Activated CD8-positive, alpha-beta memory T cell treated with anti-CD3 and anti-CD28 coated beads for 48 hours (primary cell): ENCODE measurements around the gene OR10V1.
"Not testable (repeated sequence)": the region's sequence is repeated elsewhere in the genome, so short reads cannot be mapped to it uniquely, and the experiment has no call there.

Source experiments
- DNase-seq, 3 experiments: peaks; one replicate each; pipeline ENCODE4 v3.0.0-alpha.2; 2020; ENCODE audit warnings: low read depth in 2 of 3, low spot score in 2 of 3

Gene OR10V1

DNA sequence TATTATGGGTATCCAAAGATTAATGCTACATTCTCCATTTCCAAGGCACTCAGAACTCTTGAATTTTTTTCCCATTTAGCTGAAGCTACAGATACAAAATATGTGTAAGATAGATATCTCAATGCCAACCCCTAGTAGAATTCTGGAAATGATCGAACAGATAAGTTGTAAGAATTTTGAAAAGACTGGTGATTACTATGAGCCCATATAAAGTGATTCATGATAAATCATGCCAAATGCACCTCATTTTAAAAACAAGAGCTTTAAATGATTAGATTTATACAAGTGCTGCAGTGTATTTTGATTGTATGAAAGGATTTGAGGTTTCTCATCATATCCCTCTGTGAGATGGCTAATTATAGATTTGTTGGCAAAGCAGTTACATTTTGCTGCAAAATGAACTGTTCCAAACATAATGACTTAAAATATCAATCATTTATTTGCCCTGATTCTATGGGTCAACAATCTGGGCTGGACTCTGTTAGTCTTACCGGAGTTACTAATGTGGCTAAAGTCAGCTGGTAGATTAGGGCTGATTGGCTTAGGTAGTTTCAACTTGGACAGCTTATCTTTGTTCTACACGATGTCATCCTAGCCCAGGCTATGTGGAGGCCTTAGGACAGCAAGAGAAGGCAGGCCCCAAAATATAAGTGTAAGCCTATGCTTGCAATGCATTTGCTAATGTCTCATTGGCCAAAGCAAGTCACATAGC lies 3.4 kb downstream of the OR10V1 start:
- no peak for DNase-seq

DNA sequence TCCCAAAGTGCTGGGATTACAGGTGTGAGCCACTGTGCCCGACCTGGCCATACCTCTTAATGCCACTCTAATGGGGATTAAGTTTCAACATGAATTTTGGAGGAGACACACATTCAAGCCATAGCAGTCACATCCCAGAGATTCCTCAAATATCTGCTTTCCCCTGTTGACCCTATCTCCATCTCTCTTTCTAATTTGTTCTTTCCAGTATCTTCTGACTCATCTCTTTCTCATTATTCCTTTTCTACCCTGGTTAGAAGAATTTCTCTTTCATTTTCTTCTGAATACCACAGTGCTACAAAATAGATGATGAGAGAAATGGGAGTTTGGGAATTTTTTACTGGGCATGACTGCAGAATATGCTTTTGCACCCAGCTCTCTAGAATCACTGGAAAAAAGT lies 5.1 kb downstream of the OR10V1 start:
- no peak for DNase-seq

DNA sequence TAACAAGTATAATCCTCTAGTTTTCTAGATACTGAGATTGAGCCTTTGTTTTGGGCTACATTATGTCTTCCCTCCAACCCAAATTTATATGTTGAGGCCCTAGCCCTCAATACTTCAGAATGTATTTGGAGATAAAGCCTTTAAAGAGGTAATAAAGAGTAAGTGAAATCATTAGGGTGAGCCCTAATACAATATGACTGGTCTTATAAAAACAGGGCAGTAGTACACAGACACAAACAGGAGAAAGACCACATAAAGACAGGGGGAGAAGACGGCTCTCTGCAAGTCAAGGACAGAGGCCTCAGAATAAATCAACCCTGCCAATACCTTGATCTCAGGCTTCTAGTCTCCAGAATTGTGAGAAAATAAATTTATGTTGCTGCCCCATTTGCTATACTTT lies 6.3 kb downstream of the OR10V1 start:
- no peak for DNase-seq

DNA sequence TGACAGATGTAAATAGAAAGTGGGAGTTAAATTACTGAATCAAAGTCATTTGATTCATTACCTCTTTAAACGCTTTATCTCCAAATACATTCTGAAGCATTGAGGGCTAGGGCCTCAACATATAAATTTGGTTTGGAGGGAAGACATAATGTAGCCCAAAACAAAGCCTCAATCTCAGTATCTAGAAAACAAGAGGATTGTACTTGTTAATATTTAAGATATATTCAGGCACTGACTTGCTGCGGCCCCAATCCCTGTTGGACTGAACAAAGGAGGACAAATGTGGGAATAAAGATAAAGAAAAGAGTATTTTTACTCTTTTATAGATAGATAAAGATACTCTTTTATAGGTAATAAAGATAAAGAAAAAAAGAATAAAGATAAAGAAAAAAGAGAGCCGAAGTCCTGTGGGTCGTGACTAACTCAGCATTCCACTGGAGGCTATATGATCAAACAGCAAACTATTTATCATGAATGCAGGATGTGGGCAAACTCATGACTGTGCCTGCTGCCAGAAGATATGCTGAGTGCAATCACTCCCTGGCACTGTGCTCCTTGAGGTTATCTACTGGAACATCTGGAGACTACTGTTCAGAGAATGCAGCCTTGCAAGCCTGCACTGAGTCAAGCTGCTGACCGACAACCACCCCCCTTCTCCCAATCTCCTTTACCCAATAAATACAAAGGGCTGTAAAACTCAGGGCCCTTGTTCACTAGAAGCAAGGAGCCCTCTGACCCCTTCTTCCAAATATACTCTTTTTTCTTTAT lies 6.9 kb downstream of the OR10V1 start:
- DNase-seq, result no peak

DNA sequence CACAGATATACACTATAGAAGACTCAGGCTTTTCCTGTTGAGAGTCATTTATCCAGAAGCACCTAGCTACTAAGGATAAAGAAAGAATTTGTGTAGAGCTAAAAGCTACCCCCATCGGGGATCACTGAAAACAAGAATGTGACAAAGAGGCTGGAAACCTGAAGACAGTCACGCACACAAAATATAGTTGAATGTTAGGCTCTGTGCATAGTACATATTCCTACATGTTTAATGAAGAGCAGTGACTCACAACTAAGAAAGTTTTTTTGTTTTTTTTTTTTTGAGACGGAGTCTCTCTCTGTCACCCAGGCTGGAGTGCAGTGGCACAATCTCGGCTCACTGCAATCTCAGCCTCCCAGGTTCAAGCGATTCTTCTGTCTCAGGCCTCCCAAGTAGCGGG lies 8.4 kb downstream of the OR10V1 start:
- DNase-seq, result no peak

DNA sequence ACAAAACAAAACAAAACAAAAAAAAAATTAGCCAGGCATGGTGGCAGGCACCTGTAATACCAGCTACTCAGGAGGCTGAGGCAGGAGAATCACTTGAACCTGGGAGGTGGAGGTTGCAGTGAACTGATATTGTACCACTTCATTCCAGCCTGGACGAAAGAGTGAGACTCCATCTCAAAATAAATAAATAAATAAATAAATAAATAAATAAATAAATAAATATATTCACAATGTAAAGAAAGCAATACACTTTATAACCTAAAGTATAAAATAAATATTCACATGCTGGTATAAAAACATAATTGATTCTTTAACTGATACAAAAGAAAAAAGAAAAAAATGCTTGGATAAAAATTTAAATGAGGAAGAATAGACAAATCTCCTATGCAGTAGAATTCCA lies 10.1 kb downstream of the OR10V1 start:
- not testable (repeated sequence) for DNase-seq

DNA sequence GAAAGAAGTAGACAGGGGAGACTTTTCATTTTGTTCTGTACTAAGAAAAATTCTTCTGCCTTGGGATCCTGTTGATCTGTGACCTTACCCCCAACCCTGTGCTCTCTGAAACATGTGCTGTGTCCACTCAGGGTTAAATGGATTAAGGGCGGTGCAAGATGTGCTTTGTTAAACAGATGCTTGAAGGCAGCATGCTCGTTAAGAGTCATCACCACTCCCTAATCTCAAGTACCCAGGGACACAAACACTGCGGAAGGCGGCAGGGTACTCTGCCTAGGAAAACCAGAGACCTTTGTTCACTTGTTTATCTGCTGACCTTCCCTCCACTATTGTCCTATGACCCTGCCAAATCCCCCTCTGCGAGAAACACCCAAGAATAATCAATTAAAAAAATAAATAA lies 13.5 kb downstream of the OR10V1 start:
- DNase-seq, result not testable (repeated sequence)

DNA sequence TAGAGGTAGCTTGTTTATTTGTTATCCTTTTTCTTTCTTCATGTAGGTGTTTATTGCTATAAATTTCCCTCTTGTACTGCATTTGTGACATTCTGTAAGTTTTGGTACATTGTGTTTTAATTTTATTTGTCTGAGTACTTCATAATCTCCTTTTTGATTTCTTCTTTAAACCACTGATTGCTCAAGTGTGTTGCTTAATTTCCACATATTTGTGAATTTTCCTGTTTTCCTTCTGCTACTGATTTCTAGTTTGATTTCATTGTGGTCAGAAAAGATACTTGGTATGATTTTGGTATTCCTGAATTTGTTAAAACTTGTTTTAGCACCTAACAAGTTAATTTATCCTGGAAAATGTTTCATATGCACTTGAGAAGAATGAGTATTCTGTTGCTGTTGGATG lies 15.1 kb downstream of the OR10V1 start:
- DNase-seq, result no peak

DNA sequence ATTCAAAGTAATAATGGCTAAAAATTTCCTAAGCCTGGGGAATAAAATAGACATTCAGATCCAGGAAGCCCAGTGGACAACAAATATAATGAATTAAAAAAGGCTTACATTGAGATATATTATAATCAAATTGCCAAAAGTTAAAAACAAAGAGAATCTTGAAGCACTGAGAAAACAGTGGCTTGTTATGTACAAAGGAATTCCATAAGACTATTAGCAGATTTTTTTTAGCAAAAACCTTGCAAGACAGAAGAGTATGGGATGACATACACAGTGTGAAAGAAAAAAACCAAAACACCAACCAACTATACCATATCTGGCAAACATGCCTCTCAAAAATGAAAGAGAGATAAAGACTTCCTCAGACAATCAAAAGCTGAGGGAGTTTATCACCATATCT lies 20.7 kb downstream of the OR10V1 start:
- DNase-seq, result no peak

DNA sequence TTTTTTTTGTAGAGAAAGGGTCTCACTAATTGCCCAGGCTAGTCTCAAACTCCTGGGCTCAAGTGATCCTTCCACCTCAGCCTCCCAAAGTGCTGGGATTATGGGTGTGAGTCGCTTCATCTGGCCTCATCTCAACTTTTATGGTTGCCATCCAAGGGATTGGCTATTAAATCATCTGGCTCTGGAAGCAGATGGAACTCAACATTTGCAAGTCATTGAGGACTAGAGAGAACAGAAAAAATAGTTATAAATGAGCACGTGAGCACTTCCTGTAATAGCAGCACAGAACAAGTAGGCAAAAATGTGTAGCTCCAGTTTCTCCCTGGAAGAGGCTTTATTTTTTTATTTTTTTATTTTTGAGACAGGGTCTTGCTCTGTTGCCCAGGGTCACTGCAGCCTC lies 22.5 kb downstream of the OR10V1 start:
- no peak for DNase-seq

DNA sequence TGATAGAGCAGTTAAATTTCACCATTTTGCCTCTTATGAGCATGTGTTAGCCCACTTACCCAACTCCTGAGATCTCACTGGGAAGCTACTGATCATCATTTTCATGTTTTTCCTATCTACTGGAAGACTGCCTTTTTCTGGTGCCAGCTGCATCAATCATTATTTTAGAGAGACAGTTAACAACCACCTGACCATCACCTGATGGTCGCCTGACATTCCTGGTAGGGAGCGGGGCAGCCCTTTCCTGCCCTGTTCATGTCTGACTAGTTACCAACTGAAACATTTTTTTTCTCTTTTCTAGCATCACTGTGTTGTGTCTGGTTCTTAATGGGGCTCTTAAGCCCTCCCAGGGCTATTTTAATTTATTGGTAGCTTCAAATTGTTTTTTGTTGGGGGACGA lies 24.6 kb downstream of the OR10V1 start:
- DNase-seq, result no peak

DNA sequence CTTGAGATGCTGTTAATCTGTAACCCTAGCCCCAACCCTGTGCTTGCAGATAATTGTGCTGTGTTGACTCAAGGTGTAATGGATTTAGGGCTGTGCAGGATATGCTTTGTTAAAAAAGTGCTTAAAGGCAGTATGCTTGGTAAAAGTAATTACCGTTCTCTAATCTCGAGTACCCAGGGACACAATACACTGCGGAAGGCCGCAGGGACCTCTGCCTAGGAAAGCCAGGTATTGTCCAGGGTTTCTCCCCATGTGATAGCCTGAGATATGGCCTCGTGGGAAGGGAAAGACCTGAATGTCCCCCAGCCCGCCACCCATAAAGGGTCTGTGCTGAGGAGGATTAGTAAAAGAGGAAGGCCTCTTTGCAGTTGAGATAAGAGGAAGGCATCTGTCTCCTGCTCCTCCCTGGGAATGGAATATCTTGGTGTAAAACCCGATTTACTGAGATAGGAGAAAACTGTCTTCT lies 32.4 kb downstream of the OR10V1 start:
- DNase-seq, result not testable (repeated sequence)

DNA sequence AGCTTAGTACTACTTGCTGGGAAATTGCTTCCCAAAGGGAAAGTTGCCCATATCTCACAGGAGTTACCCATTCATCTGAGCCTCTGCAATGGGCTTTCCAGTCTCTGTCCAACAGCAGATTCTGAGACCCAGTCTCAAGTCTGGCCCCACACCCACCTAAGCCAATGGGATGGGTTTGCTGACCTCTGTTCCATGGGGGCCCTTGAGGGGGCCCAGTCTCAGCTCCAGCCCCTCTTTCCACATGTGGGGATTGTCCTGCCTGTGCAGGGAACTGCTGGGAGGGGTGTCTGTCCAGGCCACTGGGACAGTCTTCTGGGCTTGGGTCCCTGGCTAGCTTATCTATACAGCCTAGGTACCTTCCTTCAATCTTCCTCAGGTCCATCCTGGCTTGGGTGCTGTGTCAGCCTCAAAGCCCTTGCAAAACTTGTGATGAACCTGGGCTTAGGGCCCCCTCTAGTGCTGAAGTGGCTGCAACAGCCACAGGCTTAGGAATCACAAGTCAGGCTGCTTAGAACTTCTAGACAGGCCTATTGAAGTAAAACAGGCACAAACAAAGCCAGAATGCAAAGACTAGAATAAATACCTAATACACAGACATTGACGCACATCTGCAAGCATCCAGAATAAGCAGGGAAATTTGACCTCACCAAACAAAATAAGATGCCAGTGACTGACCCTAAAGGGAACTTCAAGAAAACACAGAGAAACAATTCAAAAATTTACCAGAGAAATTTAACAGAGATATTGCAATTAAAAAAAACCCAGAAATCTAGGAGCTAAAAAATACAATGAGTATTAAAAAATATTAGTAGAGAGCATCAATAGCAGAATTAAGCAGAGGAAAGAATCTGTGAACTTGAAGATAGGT lies 33.1 kb downstream of the OR10V1 start:
- peak in 1 of 3 experiments; percentile 22 for DNase-seq

DNA sequence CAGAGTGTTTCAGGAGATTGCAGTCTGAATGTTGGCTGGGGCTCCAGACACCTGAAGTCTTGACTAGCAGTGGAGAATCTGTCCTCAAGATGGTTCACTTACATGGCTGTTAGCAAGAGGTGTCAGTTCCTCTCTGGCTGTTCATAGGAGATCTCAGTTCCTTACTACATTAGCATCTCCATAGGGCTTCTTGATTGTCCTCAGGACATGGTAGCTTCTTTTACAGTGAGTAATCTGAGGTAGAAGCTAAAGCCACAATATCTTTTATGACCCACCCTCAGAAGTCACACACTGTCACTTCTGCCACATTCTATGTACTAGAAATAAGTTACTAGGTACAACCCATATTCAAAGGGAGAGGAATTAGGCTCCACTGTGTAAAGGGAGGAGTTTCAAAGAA lies 34.3 kb downstream of the OR10V1 start:
- DNase-seq, result no peak

DNA sequence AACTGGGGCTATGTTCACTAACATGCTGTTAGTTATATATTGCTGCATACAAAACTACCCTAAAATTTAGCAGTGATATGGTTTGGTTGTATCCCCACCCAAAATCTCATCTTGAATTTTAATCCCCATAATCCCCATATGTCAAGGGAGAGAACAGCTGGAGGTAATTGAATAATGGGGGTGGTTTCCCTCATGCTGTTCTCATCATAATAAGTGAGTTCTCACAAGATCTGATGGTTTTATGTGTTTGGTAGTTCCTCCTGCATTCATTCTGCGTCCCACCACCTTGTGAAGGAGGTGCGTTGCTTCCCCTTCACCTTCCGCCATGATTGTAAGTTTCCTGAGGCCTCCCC lies 34.9 kb downstream of the OR10V1 start:
- no peak for DNase-seq

DNA sequence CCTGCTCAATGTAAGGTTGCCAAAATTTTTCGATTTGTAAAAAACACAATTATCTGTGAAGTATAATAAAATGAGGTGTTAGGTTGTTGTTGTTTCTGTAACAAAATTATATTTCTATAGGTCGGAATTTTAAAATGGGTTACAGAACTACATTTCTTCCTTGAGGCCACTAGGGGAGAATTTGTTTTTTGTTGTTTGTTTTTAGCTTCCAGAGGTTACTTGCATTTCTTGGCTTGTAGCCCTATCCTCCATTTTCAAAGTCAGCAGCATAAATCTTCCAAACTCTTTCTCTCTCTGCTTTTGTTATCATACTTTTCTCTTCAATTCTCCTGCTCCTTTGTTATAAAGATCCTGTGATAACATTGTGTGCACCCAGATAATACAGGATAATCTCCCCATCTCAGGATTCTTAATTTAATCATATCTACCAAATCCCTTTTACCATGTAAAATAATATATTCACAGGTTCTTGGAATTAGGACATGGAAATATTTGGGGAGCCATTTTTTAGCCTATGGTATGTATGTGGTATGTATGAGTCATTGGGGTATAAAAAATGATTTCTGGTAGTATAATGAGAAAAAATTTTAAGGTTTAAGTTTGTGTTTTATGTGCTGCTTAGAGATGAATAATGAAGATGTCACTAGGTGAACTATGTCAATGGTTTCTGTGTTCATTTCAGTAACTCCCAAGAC lies 35.4 kb downstream of the OR10V1 start:
- DNase-seq, result no peak

DNA sequence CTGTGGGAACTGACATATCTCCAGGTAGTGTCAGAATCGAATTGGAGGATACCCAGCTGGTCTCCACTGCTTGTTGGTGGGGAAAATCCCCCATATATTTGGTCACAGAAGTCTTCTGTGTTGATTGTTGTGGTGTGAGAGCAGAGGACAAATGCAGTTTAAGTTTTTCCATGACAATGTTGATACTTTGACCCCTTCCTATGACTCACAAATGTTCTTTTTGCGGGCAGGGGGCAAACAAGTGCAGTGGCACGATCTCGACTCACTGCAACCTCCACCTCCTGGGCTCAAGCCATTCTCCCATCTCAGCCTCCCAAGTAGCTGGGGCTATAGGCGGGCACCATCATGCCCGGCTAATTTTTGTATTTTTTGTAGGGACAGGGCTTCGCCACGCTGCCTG lies 37.4 kb downstream of the OR10V1 start:
- DNase-seq, result no peak

DNA sequence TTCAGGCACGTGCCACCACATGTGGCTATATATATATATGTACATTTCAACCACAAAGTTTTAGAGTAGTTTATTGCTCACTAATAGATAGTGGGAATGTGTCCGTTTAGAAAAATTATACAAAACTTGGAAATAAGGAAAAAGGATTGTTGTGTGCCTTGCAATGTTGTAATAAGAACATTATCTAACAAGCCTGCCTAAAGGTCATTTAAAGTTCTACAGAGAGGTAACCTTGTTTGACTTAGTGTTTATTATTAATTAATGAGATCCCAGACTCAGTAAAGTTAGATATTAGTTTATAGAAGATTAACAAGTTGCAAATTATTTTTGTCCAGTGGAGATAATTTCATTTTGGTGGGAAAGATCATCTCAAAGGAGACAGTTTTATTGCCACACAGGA lies 39.4 kb downstream of the OR10V1 start:
- no peak for DNase-seq

DNA sequence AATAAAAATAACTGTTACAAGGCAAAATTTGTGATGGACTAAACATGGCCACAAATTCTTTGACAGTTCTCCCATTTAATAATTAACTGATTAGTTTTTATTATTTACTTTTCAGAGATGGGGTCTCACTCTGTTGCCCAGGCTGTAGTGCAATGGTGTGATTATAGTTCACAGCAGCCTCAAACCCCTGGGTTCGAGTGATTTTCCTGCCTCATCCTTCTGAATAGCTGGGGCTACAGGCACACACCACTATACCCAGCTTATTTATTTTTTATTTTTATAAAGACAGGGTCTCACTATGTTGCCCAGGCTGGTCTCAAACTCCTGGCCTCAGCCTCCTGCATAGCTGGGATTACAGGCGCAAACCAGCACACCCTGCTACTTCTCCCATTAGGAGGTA lies 40.4 kb downstream of the OR10V1 start:
- DNase-seq, result no peak

DNA sequence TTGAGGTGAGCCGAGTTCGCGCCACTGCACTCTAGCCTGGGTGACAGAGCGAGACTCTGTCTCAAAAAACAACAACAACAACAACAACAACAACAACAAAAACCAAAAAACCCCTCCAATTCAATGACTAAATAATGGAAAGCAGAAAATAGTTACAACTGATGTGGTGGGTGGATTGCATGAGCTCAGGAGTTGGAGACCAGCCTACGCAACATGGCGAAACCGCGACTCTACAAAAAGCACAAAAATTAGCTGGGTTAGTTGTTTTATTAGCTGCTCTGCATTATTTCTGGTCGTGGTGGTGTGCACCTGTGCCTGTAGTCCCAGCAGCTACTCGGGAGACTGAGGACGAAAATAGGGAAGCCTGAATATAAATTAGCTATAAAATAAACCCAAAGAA lies 42.2 kb downstream of the OR10V1 start:
- no peak for DNase-seq

DNA sequence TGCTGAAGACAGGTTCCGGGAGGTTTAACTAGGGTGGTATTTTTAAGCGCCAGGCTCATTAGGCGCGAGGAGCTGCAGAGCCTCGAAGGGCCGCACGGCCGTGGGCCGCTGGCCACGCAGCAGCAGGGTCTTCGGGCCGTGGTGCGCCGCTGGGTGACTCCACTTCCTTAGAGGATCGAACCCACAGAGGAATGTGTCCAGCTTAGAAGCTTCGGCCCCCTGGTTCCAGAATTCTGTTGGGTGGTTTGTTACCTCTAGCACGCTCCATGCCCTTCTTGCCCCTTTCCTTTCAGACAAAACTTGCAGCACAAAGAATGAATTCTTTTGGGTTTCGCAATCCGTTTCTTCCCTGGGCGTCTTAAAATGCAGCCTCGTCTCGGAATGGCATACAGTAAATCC lies 44.0 kb downstream of the OR10V1 start:
- no peak for DNase-seq
